CD4-positive, alpha-beta T cell treated with Interleukin-15 for 4 hours (primary cell): ENCODE measurements around the gene PEPD.
"Not testable (repeated sequence)": the region's sequence is repeated elsewhere in the genome, so short reads cannot be mapped to it uniquely, and the experiment has no call there.

Experiments used
- DNase-seq: peaks from one replicate; pipeline ENCODE4 v3.0.0-alpha.2; 2020; ENCODE audit warnings: low spot score

Gene PEPD

DNA sequence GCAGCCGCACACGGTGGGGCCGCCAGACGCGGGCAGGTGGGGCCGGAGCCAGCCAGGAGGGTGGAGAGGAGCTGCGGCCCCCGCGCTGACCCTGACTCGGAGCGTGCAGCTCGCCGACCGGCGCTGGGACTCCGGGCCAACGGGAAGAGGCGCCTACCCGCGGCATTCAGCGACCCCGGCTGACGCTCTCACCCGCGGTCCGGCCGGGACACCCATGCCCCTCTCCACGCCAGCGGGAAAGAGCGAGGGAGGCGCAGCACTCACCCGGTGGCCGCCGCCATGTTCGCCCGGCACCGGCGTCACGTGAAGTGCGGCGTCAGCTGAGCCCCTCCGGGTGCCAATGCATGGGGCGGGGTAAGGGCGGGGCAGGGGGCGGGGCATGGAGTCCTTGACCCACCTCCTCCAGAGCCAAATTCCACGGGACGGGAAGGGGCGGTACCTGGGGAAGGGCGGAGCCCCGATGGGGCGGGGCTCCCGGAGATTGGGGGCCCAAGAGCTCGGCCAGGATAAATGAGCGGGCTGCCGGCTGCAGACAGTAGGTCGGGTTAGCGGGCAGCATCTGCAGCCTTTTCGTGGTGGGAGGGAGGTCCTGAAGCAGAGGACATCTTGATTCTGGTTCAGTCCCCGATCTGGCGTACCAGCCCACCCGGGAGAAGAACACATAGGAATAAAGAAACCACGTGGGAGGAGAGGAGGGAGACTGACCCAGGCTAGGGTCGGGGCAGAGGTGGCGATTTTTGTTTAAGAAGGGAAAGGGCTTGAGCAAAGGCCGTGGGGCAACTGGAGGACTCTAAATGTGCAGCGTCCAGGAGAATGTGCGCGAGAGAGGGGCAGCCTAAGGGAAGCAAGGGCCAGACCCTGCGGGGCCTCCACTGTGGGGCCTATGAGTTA is at the start of gene PEPD:
Gene PEPD (minus strand): TSS at position 312 of the 891 bp plus-strand sequence. CDS start 31 bp downstream, at position 281.
- DNase-seq: peak; percentile 87

DNA sequence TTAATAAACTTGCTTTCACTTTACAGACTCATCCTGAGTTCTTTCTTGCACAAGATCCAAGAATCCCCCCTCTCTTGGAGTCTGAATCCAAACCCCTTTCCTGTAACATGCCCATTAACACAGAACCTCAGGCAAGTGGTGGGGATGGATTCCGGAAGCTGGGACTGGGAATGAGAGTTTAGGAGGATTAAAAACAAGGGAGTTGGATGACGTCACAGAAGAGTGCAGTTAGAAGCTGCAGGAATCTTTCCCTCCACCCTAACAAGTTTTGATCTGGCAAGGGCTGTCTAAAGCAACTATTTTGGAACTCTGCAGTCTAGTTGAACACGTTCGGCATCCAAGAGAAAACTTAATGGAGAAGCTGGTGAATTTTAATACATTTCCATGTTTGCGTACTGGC is 48.2 kb upstream of the PEPD start:
- DNase-seq: no peak

DNA sequence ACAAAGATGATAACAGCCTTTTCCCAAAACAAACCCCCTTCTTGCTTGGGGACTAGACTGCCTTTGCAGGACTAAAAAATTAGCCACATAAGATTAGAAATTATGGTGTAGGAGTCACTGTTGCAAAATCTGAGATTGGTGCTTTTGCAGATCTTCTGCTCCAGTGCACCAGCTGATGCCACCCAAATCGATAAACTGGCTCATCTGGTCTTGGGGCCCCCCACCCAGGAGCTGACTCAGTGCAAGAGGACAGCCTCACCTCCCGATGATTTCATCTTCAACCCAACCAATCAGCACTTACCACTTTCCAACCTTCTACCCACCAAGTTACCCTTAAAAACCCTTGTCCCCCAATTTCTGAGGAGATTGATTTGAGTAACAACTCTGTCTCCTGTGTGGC is 47.1 kb upstream of the PEPD start:
- DNase-seq: no peak

DNA sequence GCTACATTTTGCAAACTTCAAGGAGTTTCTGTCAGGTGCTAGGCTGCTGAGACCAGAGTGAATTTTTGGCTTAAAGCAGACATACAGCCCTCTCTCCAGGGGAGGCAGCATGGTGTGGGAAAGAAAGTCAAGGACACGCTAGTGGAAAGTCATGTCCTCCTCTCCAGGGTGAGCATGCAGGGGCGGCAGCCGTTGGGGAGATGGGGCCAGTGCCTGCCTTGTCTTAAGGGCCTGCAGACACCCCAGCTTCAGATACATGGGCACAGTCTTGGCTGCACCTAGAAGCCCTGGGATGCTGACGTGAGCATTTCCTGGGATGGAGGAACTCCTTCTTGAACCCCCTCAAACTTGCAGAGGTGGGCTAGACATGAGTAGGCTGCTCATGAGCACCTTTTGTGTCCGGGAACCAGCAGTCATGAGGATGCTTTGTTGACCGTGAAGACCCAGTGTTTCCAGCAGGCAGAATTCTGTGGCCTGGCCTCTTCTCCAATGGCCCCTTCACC is 43.3 kb upstream of the PEPD start:
- no peak for DNase-seq

DNA sequence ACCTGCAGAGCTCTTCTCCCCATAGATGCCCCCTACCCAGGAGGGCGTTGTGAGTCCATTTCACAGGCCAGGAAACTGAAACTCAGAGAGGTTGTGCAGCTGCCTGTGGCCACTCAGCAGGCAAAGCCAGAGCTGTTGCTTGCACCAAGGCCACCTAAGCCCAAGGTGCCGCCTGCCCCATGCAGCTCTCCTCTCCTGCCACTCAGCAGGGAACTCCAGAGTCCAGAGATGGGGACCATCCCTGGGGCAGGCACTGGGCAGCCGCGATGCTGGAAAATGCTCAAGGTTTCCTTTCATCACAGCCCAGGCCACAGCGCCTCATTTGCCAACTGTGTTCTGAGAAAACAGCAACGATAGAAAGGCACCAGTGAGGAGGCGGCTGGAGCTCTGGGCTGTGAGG is 41.0 kb upstream of the PEPD start:
- DNase-seq: no peak

DNA sequence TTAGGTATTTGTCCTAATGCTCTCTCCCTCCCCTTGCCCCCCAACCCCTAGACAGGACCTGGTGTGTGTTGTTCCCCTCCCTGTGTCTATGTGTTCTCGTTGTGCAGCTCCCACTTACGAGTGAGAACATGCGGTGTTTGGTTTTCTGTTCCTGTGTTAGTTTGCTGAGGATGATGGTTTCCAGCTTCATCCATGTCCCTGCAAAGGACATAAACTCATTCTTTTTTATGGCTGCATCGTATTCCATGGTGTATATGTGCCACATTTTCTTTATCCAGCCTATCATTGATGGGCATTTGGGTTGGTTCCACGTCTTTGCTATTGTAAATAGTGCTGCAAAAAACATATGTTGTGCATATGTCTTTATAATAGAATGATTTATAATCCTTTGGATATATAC is 40.1 kb upstream of the PEPD start:
- not testable (repeated sequence) for DNase-seq

DNA sequence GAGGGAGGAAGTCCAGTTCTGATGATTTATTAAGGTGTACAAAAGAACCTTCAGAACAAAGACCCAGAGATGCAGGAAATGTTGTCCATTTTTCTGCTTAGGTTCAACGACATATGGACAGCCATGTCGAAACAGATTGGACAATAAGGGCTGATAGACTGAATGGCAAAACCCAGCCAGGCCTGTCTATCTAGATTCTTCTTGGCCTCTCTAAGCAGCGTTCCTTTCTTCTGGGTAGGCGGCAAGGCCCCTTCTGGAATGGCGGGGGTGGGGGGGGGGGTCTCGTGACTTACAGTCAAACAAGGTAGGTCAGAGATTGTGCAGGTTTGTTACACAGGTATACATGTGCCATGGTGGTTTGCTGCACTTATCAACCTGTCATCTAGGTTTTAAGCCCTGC is 39.7 kb upstream of the PEPD start:
- no peak for DNase-seq

DNA sequence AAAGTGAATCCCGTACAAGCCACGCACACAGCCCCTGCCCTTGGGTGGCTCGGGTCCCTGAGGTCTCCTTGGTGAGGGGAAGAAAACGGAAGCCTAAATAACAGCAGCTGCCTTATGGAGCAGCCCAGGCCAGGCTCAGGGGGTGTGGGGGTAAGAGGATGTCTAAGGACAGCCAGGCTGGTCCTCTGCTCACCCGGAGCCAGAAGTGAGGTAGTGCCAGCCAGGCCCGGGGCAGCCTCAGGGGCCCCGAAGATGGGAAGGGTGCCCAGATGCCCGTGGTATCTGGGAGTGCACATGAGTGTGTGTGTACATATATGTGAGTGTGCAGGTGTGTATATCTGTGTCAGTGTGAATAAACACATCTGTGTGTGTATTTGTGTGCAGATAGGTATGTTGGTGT is 38.4 kb upstream of the PEPD start:
- no peak for DNase-seq

DNA sequence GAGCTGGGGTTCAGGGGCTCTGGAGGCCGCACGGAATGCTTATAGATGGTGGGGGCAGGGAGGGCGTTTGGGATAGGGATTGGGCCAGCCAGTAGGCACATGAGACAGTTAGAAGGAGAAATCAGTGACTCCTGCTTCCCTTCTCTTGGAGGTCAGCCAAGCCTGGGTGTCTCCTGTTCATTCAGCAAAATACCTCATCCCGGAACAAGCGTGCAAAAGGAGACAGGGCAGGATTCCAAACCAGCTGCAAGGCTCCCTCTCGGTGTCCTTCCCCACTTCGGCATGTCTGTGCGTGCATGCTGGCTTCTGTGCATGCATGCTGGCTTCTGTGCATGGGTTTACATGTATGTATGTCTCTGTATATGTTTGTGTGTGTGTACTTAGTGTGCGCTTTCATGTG is 37.3 kb upstream of the PEPD start:
- no peak for DNase-seq

DNA sequence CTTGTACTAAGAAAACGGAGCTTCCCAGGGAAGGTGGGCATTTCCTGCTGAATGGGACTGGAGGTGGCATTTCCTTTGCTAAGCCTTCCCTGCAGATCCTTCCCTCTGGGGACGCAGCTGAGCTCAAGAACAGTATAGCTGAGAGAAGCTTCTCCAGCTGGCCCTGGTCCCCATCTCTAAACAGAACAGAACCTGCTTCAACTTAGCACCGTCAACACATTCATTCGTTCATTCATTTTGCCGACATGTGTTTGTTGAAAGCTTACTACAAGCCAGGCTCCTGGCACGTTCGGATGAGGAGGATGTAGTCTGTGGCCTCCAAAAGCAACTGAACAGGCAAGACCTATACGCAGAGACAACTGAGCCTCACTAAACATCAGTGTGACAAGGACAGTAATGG is 36.6 kb upstream of the PEPD start:
- DNase-seq: no peak

DNA sequence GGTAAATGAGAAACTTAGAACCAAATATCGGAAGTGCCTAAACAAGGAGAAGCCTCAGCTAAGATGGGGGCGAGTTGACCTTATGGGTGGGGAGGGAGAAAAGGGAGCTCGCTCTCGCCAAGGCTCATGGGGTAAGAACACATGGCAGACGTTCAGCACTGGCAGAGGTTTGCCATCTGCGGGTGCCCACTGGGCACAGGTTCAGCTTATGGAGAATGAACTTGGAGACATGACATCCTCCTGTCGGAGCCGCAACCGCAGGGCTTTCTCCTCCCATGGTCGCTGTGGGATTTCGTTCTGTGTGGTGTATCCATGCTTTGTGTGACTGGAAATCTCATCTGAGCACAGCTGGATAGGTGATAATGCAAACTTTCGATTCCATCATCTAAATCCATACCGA is 36.1 kb upstream of the PEPD start:
- no peak for DNase-seq

DNA sequence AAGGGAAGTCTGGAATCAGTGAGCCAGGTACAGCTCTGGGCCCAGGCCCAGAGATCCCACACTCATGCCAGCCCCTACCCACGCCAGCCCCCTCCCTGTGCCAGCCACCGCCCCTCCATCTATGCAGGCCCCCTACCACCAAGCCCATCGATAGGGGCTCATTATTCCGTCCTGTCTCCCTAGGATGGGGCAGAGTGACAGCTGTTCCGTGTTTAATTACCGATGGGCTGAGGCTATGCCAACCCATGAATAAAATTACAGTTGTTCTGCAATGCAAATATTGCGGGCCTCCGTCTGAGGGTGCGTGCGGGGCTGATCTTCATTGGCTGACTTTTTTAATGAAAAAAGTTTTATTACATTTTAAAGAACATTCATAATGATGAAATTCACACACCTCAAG is 35.6 kb upstream of the PEPD start:
- DNase-seq: no peak

DNA sequence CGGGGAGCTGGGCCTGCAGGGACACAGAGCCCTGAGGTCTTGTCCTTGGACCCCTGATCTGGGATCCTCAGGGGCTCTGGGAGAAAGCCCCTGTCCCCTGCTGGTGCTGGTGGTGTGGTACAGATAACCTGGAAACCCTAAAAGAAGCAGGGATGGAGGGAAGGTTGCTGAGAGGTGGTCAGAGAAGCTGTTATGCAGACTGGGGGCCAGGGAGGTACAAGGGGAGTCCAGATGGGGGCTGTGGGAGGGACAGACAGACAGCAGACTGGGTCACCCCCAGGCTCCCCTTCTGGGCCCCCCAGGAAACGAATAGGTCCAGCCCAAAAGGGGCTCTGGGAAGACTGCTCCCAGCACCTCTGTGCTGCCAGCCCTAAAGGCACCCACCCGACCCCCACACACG is 34.7 kb upstream of the PEPD start:
- no peak for DNase-seq

DNA sequence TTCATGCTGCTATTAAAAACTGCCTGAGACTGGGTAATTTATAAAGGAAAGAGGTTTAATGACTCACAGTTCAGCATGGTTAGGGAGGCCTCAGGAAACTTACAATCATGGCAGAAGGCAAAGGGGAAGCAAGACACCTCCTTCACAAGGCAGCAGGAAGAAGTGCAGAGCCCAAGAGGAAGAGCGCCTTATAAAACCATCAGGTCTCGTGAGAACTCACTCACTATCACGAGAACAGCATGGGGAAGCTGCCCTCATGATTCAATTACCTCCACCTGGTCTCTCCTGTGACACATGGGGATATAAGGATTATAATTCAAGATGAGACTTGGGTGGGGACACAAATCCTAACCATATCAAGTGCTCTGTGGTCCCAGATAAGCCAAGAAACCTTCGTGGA is 34.1 kb upstream of the PEPD start:
- not testable (repeated sequence) for DNase-seq

DNA sequence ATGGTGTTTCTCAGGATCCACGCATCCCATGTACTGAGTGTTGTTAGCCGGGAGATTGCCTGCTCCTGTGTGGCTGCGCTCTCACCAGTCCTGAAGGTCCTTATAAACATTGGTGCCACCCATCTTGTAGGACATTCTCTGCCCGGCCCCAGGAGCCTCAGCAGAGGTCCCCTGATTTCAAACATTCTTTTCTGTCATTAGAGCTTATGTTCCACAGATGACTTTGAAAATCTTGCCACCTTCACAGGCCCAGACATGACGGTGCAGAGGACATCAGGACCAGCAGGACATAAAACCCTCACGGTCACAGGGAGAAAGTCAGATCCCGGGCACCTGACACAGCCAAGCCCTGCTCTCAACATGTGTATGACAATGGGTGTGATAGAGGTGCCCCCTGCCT is 33.2 kb upstream of the PEPD start:
- no peak for DNase-seq

DNA sequence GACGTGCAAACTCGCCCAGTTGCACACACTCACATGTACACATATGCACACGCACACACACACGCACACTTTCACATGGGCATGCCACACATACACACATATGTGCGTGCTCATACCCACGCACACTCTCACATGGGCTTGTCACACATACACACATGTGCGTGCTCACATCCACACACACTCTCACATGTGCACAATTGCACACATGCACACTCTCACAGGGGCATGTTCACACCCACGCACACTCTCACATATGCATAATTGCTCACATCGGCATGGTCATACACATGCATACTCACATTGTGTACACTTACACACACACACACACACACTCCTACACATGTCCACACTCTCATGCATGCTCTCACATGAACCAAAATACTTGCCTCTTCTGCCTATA is 32.8 kb upstream of the PEPD start:
- DNase-seq: no peak

DNA sequence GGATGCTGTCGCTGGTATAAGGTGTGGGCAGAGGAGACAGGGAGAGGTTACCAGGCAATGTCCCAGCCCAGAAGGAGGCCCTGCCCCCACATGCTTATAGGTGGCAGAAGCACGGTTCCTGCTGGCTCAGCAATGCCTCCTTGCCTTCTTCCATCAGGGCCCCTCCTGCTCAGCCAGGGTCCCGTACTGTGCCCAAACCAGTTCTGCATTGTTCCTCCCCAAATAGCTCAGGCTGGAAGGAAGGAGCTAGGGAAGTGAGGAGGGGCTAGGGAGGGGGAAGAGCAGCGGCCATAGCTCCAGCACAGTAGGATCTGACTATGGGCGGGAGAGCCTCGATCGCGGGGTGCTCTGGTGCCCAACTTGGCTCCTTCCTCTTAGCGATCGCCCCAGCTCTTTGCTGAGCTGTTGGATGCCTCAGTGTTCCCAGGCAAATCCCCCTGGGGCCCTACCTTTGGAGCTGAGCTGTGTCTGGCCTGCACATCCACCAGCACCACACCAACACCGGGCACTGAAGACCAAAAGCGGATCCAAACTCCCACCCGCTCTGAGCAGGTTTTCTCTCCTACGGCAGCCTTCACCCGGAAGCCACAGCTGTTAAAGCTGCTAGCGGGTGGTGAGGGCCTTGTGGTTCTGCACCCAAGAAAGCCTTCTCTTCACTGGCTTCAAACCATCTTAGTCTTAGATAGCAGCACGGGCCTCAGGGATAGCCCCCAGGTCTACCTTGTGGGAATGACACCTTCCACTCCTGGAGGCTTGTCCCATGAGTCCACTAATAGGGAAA is 32.1 kb upstream of the PEPD start:
- no peak for DNase-seq

DNA sequence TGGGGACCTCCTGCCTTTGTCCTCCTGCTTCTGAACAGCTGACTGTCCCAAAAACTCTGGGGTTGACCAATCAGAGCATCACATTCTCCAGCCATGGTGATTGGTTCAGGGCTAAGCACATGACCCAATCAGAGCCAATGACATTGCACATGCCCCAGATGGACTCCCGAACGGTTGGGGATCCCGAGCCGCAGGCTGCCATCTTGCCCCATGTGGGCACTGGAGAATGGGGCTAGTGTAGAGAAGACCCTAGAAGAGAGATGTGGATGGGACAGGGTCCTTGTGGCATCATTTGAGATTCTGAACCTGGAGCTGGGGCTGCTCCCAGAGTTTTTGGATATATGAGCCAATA is 31.3 kb upstream of the PEPD start:
- DNase-seq: no peak

DNA sequence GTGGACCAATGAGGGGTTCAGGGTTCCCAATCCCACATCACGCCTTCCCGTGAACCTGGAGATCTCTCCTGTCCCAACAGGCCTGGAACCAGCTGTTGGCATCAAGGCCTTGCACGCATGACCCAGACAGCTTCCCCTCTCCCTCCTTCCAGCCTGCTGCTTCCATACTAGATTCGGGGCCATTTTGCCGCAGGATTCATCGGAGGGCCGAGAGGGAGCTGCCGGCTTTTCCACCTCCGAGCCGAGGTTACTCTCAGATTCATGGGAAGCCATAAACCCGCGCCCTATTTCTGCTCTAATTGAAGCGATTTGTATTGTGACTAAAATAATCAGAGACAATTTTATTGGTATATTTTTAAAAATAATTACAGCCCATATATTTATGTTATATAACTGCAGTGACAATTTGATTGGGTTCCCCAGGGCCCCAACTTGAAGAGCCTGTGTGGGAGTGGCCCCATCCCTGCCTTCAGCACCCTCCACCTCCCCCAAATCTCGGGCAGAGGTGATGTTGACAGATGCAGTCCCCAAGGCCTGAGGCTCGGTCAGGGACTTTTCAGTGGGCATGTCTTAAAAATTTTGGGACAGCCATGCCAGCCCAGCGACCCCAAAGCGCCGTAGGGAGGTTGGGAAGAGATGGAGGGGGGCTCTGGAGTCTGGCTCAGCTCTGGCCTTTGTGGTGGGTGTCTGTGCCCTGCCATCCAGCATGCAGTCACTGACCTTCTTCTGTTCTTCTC is 30.8 kb upstream of the PEPD start:
- no peak for DNase-seq

DNA sequence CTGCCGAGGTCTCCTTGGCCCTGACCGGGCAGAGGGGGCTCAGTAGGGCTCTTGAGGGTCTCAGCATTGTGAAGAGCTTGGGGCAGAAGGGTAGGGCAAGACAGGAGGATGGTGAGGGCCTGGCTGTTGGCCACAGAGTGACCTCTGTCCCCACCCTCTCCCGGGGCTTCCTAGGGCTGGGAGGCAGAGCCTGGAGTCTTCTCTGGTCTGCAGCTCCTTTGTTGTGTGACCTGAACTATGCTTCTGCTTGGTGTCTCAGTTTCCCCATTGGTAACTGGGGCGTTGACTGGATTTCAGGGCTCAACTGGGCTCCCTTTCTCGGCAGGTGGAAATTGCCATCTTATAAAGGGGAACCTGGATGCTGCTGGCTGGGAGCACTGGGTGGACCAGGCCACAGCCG is 30.1 kb upstream of the PEPD start:
- DNase-seq: no peak

DNA sequence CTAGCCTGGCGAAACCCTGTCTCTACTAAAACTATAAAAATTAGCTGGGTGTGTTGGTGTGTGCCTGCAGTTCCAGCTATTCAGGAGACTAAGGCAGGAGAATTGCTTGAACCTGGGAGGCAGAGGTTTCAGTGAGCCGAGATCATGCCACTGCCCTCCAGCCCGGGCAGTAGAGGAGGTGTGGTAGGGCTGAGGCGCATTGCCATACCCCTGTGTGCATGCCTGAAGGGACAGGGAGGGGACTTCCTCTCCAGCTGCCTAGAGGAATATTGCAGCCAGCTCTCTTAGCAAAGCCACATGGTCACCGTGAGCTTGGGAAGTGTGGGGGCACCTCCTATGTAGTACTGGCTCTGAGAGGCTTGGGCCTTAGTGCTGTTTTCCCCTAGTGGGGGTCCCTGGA is 29.2 kb upstream of the PEPD start:
- no peak for DNase-seq

DNA sequence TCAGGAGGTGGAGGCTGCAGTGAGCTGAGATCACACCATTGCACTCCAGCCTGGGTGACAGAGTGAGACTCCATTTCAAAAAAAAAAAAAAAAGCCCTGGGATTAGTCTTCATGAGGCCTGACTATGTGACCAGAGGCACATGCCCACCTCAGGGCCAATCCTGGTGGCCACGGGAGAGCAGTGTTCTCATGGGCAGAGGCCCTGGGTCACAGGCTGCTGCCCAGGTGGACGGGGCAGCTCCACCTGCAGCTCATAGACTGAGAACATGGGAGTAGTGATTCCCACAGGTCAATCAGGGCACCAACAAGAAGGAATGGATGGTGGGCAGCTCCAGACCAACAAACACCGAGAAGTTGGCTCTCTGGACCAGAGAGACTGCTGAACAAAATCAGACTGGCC is 26.1 kb upstream of the PEPD start:
- DNase-seq: no peak

DNA sequence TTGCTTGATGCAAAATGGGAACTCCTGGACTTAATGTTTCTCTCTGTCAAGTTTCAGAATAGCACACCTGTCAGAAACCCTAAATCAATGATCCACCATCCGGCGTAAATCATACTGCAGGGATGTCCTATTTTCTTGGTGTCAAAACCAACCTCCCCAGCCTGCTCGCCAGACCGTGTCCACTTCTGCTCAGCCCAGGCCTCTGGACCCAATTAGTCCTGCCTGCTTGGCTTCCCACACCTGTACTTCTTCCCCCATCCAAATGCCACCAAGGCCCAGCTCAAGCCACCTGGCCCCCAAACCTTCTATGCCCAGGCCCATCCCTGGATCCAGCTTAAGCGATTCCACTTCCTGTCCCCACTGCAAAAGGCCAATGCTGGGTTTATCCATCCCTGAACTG is 25.1 kb upstream of the PEPD start:
- no peak for DNase-seq
